ENCODE data around the gene BAHD1.

BAHD1 gene

DNA sequence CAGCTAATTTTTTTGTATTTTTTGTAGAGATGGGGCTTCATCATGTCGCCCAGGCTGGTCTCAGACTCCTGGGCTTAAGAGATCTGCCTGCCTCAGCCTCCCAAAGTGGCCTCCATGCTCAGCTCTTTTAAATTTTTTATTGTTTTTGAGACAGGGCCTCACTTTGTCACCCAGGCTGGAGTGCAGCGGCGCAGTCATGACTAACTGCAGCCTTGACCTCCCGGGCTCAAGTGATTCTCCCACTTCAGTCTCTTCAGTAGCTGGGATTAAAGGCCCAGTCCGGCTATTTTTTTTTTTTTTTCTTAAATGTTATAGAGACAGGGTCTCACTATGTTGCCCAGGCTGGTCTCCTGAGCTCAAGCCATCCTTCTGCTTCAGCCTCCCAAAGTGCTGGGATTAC is 15.1 kb upstream of the BAHD1 start:
- DNase-seq, result no peak

GRCh38 chr15:40427188-40427587 is 13.6 kb upstream of the BAHD1 start:
- no peak for DNase-seq

GRCh38 chr15:40428185-40428584 is 12.6 kb upstream of the BAHD1 start:
- no peak for DNase-seq

DNA sequence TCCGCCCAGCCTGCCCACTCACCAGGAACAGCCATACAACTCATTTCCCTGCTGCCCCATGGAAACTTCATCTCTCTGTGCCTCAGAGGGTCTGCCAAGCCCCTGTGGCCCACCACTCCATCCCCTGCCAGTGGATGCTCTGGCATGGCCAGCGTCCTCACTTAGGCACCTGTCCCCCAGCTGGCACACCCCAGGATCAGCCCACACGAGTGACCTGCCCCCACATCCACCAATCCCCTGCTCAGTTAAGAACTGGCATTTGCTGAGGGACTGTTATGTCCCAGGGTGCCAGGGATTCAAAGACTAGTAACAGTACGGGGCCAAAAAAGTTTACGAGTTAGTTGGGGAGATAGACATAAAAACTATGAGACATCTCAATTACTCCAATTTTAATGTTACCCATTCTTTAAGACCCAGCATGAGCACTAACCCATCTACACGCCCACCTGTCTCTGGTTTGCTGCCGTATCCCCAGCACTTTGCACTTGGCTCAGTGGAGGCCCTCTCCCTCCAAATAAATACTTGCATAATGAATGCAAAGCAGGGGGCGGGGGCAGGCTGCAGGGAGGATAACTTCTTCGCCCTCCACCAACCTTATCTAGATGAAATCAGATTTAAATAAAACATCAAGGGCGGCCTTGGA is 11.6 kb upstream of the BAHD1 start:
- DNase-seq, result no peak

- DNase-seq, result no peak
Observed at GRCh38 chr15:40430271-40430805, 10.4 kb upstream of the BAHD1 start.

- DNase-seq, result no peak
Observed at GRCh38 chr15:40435023-40435709, 5.6 kb upstream of the BAHD1 start.

DNA sequence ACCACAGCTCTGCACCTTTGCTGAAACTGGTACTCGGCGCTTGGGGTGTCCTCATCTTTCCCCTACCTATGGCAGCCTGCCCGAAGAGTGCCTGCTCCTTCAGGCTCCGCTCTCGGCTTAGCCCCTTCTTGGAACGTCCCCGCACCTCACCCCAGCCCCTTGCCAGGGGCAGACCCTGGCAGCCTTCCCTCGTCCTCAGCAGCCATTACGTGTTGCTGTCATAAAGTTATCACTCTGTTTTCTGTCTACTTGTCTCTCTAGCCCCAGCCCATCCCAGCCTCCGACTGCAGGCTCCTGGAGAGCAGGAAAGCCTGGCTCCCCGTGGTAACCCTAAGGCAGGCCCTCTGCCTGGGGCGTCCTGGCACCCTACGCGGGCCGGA is 5.1 kb upstream of the BAHD1 start:
- no peak for DNase-seq

GRCh38 chr15:40436116-40436891 is 4.4 kb upstream of the BAHD1 start:
- peak; percentile 40 for DNase-seq

DNA sequence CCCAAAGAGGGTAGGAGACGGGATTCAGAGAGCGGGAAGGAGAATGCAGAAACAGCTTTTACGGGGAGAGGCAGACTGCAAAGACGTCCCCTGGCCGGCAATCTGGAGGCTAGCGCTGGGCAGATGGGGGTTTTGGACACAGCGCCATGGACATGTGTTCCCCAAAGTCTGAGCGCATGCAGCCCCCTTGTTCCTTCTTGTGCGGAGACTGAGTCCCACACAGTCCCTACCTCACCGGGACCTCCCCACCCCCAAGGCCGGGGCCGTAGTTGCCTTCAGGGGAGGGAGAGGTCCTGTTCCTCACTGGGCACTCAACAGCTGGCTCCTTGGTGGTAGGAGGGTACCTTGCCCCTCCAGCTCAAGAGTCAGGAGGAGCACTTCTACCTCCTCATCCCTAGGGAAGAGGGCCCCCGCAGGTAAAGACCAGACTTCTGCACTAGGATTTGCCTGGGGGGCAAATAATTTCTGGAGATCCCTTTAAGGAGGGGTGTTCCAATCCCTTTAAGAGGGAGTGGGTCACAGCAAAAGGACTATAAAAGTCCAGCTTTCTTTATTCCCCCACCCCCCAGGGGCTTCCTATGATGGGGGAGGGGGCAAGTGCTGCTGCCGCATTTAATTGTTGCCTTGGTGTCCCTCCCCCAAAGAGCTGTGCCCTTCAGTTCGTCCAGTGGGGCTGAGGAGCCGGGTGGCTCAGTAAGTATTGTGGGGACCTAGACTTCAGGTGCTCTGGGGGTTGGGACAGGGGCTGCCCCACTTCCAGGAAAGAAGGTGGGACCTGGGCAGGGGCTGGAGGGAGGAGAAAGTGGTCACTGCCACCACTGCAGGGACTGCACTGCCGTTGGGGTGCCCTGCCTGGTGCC is 3.6 kb upstream of the BAHD1 start:
- DNase-seq, result no peak

GRCh38 chr15:40437752-40438687 is 2.7 kb upstream of the BAHD1 start:
- no peak for DNase-seq

- DNase-seq, result no peak
Observed at GRCh38 chr15:40438712-40439111, 2.0 kb upstream of the BAHD1 start.

GRCh38 chr15:40439461-40439959 is 1.2 kb upstream of the BAHD1 start:
- no peak for DNase-seq

DNA sequence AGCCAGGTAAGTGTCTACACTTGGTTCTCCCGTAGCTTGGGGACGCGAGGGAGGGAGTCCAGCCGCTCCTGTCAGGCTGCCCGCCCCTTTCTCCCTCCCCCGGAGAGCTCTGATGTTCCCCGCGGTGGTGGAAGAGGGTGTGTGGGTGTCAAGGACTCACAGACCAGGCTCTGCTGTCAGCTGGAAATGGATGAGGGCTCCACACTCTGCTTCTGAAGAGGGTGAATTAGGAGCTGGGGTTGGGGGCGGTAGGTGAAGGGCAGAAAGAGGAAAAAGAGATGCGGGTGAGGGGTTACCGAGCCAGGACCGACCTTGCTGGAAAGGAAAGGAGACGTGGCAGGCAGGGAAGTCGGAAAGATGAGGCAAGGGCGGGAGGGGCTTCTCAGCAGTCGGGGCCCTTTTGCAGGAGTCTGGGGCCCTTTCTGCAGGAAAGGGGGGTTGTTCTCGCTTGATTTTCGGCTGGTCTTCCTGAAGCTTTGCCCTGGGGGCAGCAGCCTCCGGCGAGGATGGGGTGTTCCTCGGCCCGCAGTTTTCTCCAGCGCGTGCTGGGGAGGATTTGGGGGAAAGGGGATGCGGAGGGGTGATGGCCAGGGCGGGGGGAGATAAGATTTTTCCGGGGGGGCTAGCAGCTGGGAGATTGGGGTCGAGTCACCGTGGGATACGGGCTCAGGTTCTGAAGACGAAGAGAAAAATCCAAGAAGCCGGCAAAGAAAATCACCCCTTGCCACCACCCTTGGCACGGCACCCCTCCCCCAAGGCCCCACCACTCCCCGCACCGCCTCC is 602 bp upstream of the BAHD1 start:
- DNase-seq, result peak; percentile 43

DNA sequence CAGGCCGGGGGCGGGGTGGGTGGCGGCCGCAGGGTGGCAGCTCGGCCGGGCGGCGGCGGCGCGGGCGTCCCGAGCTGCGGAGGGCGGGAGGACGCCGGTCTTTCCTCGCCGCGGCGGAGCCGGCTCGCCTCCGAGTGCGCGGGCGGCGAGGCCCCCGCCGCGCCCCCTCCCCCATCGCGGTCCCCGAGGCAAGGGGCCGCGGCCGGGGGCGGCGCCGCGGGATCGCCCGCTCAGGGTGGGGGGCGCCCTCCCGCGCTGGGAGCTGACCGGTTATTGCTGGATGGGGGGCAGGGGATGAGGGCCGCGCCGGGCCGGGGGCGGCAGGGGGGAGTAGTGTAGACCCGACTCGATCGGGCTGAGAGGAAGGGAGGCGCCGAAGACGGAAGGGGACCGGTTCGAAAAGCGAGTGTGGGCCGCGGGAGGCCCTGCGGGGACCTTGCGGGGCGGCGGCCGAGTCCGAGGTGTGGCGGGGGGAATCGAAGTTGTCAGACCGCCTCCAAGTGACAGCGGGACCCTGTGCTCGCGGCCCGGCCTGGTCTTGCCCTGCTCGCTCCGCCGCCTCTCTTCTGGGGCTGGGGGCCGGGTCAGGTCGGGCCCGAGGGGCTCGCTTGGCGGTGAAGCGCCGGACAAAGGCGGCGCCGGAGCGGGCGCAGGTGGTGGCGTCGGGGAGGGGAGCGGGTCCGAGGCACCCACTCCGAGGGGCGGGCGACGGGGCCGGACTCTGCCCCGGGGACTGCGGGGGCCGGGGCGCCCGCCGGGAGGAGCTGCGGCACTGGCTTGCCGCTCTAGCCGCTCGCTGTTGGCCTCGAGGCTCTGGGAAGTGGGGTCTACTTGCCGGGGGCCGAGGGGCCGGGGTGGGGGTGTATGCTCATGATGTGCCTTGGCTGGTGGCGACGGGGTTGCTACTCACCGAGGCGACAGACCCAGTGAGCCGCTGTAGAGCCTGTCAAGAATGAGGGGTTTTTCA is 1.1 kb downstream of the BAHD1 start:
- DNase-seq, result peak; percentile 23

DNA sequence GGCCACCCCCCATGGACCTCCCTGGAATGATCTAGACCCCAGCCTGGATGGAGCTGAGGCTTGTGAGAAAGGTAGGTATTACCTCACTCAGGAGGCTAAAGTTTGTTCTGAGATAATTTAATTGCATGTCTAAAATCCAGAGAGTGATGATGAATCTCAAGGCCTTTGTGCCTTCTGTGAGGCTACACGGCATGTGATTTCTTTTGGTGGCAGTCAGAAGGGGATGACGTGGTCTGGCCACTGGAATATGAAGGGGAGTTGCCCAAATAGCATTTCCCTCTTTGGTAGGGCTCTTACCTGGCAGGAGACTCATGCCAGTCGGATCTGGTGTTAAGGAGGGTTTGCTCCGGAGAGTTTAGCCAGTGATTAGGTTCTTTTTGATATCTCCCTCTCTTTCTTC is 2.5 kb downstream of the BAHD1 start:
- DNase-seq, result no peak

DNA sequence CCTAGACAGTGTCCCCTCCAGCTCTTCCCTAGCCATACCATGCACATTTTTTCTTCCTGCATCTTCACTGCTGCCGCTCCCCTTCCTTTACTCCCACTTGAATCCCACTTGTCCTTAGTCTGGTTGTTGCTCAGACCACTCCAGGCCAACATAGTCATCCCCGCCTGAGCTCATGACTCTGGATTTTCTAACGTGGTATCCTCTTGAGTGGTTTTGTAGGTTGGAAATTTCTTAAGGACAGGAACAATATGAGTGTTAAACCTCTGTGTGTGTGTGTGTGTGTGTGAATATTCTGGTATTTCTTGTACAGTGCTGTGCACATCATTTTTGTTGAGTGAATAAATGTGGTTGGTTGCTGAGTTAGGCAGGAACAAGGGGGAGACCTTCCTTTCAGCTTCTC is 3.1 kb downstream of the BAHD1 start:
- DNase-seq, result no peak

GRCh38 chr15:40444736-40445135 is 4.0 kb downstream of the BAHD1 start:
- DNase-seq, result no peak

GRCh38 chr15:40445421-40445922 is 4.7 kb downstream of the BAHD1 start:
- no peak for DNase-seq

- DNase-seq, result no peak
Observed at GRCh38 chr15:40446144-40446543, 5.4 kb downstream of the BAHD1 start.

All from NCI-H146 (cell line).